Right atrium auricular region (tissue), 2 donors: Measurements from ENCODE around the gene SLC17A5. TPM values are rescaled to one million over a fixed set of nuclear protein-coding genes. Genes with fewer than 3 reads are reported as not detected.
"Not testable (repeated sequence)": the region's sequence is repeated elsewhere in the genome, so short reads cannot be mapped to it uniquely, and the experiment has no call there.

Source experiments
- DNase-seq: peaks from one replicate; pipeline ENCODE4 v3.0.0-alpha.2; 2019; ENCODE audit warnings: low spot score
- H3K27ac ChIP-seq, 2 donors: fragments of 200-600 bp; sonication (generic); 1 replicate in 1 of 2; 2 replicates in 1 of 2; pipeline ENCODE4 v1.5.1; 2016 to 2019
- H3K27me3 ChIP-seq, 2 donors: fragments of 200-600 bp; sonication (generic); one replicate each; pipeline versions ENCODE4 v1.5.1 to v1.6.0; 2017 to 2019
- H3K36me3 ChIP-seq: fragments of 200-600 bp; sonication (generic); one replicate; pipeline ENCODE4 v1.5.1; 2016
- H3K4me1 ChIP-seq, 2 donors: fragments of 200-600 bp; sonication (generic); one replicate each; pipeline versions ENCODE4 v1.5.1 to v1.6.0; 2017 to 2019
- H3K4me3 ChIP-seq, 2 donors: fragments of 200-600 bp; sonication (generic); 1 replicate in 1 of 2; 2 replicates in 1 of 2; pipeline ENCODE4 v1.5.1; 2017 to 2019; ENCODE audit warnings: mild to moderate bottlenecking in 1 of 2, moderate library complexity in 1 of 2
- H3K9me3 ChIP-seq, 2 donors: fragments of 200-600 bp; sonication (generic); one replicate each; pipeline ENCODE4 v1.5.1; 2019
- total RNA-seq, 2 donors: library from RNA; depleted of rRNA; stranded (reverse); fragments of >200 nt; gene quantifications; one replicate each; pipeline ENCODE4 v1.1.0, GENCODE V29; 2016
- TF ChIP-seq, protein P1 (sequence below), 2 donors: fragments of 200-600 bp; sonication (generic); IDR thresholded peaks; one replicate each; pipeline ENCODE4 v1.5.1; 2019; ENCODE audit warnings: antibody characterized with exemption in 2 of 2

The SLC17A5 gene
- total RNA-seq, 2 donors from 2014 or later: 10.2 to 11.8 TPM

GRCh38 chr6:73680289-73680918 lies 26.6 kb upstream of the SLC17A5 start:
- Histone ChIP-seq H3K27me3 (no peaks in the 10 kb centered on the region), H3K4me3 (no peak overlapping the region), H3K36me3 (no peaks in the 10 kb centered on the region), H3K4me1 (no peaks in the 10 kb centered on the region), H3K9me3 (no peaks in the 10 kb centered on the region), H3K27ac (no peak overlapping the region)
- DNase-seq: no peak
- TF ChIP-seq, protein P1, sequence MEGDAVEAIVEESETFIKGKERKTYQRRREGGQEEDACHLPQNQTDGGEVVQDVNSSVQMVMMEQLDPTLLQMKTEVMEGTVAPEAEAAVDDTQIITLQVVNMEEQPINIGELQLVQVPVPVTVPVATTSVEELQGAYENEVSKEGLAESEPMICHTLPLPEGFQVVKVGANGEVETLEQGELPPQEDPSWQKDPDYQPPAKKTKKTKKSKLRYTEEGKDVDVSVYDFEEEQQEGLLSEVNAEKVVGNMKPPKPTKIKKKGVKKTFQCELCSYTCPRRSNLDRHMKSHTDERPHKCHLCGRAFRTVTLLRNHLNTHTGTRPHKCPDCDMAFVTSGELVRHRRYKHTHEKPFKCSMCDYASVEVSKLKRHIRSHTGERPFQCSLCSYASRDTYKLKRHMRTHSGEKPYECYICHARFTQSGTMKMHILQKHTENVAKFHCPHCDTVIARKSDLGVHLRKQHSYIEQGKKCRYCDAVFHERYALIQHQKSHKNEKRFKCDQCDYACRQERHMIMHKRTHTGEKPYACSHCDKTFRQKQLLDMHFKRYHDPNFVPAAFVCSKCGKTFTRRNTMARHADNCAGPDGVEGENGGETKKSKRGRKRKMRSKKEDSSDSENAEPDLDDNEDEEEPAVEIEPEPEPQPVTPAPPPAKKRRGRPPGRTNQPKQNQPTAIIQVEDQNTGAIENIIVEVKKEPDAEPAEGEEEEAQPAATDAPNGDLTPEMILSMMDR (IDR thresholded peaks at IDR 0.05): no peak

- H3K4me3 ChIP-seq, H3K27ac ChIP-seq, H3K27me3 ChIP-seq, H3K4me1 ChIP-seq, H3K9me3 ChIP-seq, H3K36me3 ChIP-seq, DNase-seq: not testable (repeated sequence)
Observed at GRCh38 chr6:73679846-73680245, 26.1 kb upstream of the SLC17A5 start.

GRCh38 chr6:73679009-73679408 lies 25.2 kb upstream of the SLC17A5 start:
- Histone ChIP-seq H3K4me1 (no peaks in the 10 kb centered on the region), H3K4me3 (no peak overlapping the region), H3K9me3 (no peaks in the 10 kb centered on the region), H3K27ac (peak overlapping the region in 1 of 2 donors; percentile 35), H3K27me3 (no peaks in the 10 kb centered on the region), H3K36me3 (no peaks in the 10 kb centered on the region)
- DNase-seq: no peak
- TF ChIP-seq, protein P1 (IDR thresholded peaks at IDR 0.05): no peak

DNA sequence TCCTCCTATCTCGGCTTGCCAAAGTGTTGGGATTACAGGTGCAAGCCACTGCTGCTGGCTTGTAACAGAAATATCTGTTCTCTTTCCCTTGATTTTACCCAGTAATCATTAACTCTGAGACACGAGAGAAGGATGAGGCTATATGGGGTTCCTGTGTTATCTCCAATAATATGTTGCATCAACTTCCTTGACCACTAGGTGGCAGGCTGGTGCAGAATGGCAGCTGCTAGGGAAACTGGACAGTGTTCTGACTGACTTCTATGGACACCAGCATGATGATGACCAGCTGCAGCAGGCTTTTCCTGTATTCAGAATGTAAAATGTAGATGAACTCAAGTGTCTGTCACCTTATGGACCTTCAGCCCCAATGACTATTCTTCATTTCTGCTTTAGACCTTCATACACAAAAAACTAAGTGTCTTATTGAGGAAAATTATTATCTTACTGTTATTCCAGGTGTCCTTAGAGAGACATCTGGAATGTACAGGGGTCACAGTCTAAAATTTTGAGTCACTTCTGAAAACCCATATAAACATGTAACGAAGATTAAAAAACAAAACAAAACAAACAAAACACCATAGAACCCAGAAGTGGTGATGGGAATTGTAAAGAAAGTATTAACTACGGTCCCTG lies 21.8 kb upstream of the SLC17A5 start:
- Histone ChIP-seq H3K4me1 (no peaks in the 10 kb centered on the region), H3K27ac (no peak overlapping the region), H3K27me3 (peaks cover 0 to 2% of the 10 kb centered on the region in 2 donors), H3K9me3 (no peaks in the 10 kb centered on the region), H3K4me3 (no peak overlapping the region), H3K36me3 (no peaks in the 10 kb centered on the region)
- DNase-seq: peak; percentile 85
- TF ChIP-seq, protein P1 (IDR thresholded peaks at IDR 0.05): peak; percentile 87 to 92

- no peak for DNase-seq
- no peak overlapping the region for H3K4me3 ChIP-seq
- peaks cover 0 to 2% of the 10 kb centered on the region in 2 donors for H3K27me3 ChIP-seq
- no peaks in the 10 kb centered on the region for H3K9me3 ChIP-seq
- TF ChIP-seq, protein P1 (IDR thresholded peaks at IDR 0.05): no peak
- H3K36me3 ChIP-seq: no peaks in the 10 kb centered on the region
- H3K27ac ChIP-seq: no peak overlapping the region
- H3K4me1 ChIP-seq: no peaks in the 10 kb centered on the region
Observed at GRCh38 chr6:73671911-73672685, 18.3 kb upstream of the SLC17A5 start.

DNA sequence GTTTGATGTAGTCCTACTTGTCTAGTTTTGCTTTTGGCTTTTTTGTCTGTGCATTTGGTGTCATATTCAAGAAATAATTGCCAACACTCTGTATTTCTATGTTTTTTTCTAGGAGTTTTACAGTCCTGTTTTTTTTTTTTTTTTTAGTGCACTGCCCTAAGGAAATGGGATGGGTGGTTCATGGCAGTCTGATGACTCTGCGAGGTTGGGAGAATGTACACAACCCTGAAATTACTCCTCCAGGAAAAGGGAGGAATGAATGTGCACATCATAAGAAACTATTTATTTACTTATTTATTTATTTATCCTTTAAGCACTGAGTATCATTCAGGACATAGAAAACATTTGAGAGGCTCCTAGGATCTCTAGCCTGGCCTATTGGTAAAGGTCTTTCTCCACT lies 15.2 kb upstream of the SLC17A5 start:
- no peaks in the 10 kb centered on the region for H3K4me1 ChIP-seq
- DNase-seq: no peak
- H3K9me3 ChIP-seq: no peaks in the 10 kb centered on the region
- TF ChIP-seq, protein P1 (IDR thresholded peaks at IDR 0.05): no peak
- no peak overlapping the region for H3K4me3 ChIP-seq
- H3K27me3 ChIP-seq: peaks cover 0 to 2% of the 10 kb centered on the region in 2 donors
- no peak overlapping the region for H3K27ac ChIP-seq
- no peaks in the 10 kb centered on the region for H3K36me3 ChIP-seq
